ENCODE data around the gene OR51A2.

- TF ChIP-seq, protein P1, sequence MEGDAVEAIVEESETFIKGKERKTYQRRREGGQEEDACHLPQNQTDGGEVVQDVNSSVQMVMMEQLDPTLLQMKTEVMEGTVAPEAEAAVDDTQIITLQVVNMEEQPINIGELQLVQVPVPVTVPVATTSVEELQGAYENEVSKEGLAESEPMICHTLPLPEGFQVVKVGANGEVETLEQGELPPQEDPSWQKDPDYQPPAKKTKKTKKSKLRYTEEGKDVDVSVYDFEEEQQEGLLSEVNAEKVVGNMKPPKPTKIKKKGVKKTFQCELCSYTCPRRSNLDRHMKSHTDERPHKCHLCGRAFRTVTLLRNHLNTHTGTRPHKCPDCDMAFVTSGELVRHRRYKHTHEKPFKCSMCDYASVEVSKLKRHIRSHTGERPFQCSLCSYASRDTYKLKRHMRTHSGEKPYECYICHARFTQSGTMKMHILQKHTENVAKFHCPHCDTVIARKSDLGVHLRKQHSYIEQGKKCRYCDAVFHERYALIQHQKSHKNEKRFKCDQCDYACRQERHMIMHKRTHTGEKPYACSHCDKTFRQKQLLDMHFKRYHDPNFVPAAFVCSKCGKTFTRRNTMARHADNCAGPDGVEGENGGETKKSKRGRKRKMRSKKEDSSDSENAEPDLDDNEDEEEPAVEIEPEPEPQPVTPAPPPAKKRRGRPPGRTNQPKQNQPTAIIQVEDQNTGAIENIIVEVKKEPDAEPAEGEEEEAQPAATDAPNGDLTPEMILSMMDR (IDR thresholded peaks at IDR 0.05; ENCODE audit: low read depth, low read length), result no peak
- TF ChIP-seq EZH2phosphoT487 (IDR thresholded peaks at IDR 0.05; ENCODE audit: low read depth), result no peak
These were observed 36.3 kb downstream of the OR51A2 start, which contains the start of gene OR51G2 for GRCh38 chr11:4919250-4919649.
